ENCODE measurements around the gene AMBP.

Gene AMBP

DNA sequence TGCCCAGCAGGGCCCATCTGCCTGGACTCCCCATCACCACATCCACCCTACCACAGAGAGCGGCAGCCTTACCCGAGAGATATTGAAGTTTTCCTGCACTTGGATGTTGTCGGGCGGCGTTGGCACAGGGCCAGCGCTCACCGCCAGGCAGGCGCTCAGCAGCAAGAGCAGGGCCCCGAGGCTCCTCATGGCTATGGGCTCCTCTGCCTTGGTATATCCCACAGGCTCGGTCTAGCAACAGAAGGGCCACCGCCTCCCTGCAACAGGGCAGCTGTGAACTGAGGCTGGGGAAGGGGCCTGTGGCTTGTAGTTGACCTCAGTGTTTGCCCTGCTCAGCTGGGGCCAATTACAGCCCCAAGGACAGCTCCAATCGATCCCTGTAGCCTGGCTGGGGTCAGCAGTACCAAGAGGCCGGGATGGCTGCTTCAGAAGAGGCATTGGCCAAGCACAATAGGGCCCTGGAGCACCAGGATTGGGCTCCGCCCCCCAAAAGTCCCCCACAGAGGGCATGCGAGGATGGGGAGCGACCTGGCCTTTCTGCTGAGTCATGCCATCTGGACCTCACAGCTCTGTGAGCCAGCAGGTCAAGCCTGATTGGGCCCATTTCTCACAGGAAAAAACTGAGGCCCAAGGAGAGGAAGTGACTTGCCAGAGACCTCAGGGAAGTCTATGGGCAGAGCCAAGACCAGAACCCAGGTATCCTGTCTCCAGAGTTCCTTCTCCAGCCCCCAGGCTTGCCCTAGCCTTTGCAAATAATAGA lies at the start of gene AMBP:
AMBP (minus strand) TSS at position 280 of the 760 bp plus-strand sequence; CDS start at position 189, 91 bp downstream.
- no peak for DNase-seq (ENCODE audit: low spot score)

DNA sequence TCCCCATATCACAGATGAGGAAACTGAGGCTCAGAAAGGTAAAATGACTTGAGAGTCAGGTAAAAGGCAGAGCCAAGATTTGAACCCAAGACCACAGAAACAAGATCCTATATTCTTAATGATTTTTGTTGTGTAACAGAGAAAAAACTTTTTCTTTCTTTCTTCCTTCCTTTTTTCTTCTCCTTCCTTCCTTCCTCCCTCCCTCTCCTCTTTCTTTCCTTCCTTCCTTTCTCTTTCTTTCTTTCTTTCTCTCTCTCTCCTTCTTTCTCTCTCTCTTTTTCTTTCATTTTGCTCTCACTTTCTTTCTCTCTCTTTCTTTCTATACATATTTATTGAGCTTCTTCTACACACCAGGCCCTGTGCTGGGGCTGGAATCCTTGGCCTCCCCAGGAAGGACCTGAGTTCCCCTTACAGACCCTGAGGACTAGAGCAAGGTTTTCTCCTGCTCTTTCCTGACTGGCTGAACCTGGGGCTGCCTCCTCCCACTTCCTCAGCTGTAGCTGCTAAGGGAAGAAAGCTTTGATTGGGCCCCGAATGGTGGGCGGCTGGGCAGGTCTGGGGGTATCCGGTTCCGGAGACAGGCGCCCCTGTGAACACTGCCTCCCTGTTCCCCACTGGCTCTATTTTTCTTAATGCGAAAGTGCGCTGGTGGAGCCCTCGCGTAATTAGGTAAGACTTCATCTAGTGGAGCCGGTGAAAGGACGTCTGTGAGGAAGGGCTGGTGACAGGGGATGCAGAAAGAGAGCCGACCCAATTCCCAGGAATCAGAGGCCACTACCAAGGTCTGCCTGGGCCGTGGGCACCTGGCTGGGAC lies 48.4 kb upstream of the AMBP start:
- no peak for DNase-seq (ENCODE audit: low spot score)

DNA sequence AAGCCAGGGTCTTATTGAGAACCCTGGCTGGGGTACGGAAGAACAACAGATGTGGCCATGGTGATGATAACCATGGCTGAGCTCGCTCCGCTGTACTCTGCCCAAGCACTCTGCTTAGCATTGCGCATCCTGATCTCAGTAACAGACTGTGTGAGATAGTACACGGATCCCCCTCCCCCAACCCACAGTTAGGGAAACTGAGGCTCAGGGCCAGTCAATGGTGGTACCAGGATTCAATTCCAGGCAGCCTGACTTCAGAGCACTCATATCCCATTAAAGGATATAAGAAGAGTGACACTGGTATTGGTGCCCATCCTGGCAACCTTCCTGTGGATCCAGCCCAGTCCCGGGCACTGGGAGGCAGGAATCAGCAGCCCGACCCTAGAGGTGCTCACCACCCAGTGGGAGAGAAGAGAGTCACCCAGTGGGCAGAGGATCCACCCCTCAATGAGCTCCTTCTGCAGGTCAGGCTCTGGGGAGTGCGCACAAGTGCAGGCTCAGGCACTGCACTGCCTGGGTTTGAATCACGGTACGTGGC lies 47.4 kb upstream of the AMBP start:
- no peak for DNase-seq (ENCODE audit: low spot score)

DNA sequence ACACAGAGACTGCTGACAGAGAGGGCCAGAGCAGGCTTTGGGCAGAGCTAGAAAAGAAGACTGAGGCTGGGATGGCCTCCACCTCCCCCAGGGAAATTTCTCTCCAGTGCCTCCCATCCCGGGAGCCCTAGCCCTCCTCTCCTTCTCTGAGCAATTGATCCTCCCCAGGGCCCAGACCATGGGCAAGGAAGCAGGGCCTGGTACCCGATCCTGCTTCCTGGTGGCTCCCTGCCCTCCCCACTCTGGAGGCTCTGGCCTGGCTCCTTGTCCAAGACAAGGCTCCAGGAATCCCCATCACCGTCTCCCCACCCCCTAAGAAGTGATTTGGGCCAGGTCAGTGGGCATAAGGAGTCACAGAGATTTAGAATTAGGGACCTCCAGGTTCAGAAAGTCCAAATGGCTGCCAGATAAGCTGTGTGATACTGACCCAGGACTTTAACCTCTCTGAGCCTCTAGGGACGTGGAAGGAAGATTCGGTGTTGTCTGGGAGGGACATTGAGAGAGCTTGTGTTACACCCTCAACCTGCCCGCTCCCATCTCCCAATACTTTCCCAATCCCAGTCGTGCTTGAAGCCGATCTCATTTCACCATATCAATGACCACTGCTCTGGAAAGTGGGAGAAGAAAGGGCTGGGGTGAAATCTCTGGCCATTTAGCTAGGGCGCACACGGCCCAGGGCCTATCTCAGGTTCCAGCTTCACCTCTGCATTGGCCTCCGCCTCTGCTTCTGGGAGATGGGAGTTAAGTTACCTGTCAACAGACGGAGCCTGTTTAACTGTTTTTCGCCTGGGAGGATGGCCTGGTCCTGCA lies 46.8 kb upstream of the AMBP start:
- DNase-seq (ENCODE audit: low spot score), result no peak

DNA sequence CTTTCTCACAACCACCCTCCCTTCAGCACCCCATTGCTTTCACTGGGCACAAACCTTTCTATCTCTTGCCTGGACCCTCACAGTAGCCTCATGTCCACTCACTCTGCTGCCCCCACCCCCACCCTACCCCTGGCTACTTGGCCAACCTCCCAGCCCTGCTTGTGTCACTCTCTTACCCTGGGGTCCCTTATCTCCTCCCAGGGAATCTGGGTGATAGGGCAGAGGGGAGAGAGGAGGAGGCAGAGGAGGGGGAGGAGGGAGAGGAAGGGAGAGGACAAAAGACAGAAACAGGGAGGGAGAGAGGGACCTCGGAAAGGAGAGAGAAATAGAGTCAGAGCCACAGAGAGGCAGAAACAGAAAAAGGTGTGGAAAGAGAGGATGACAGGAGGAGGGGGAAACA lies 46.0 kb upstream of the AMBP start:
- no peak for DNase-seq (ENCODE audit: low spot score)

DNA sequence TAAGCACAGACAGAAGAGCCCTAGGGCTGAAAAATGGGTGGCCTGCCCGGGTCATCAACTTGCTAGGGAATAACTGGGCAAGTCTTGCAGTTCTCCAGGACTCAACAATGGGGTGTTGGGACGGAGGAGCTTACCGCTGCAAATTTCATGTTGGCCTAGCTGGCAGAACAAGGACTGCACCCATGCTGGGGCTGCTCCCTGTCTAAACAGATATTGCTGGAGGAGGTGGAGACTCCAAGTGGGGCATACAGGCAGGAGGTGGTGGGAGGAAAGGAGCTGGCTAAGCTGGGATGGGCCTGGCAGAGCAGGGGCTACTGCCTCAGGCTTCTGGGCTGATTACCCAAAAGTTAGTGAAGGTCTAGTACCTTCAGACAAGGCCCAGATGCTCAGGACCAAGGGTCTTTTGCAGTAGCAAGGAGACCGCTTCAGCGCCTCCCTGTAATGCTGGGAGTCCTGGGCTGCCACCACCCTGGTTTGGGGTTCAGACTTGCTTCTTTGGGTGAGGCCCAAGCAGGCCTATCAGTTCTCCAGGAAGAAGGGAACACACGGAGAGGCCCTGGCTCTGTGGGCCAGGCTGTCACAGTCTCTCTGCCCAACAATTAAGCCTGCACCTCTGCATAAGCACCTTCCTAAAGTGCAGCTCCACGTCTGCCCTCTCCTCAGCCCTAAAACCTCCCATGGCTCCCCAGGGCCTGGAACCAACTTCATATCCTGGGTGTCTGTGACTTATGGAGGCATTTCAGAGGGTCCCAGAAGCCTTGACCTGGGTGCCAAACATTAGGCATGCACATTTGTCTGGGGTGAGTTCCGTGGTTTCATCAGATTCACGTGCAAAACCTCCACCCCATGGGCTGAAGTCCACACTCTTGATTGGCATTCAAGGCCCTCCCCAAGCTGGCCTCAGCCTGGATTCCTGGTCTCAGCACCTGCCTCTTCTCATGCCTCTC lies 45.2 kb upstream of the AMBP start:
- no peak for DNase-seq (ENCODE audit: low spot score)

DNA sequence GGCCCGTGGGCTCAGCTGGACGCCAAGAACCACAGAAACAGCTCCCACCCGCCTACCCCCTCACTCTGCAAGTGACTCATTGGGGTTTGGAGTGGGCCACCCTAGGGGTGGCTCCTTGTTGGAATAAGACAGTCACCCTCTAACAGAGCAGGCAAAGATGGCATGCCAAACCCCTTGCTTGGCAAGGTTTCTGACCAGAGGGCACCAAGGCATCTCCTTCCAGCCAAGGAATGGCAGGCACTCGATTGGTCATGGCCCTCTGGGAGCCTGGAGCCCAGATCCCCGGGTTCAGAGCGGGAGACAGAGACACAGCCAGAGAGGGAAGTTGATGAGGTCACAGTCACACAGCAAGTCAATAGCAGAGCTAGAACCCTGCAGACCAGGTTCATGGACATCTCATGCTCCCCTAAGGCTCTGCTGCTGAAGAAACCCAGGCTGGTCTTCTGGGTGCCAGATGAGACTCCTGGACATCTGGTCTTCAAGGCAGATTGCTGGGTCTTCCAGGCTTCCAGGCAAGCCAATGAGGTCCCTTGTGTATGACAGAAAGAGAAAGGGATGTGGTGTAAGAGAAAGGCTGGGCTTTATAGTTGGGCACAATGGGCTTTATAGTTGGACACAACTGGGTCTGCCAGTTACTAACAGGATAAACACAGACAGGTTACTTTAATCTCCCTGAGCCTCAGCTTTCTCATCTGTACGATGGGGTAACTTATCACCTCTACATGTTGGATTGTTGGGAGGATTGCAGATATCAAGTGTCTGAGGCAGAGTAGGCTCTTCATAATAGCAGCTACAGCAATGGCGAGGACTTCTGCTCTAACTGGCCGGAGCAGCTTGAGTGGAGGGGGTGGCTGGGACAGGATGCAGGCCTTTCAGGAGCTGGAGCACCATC lies 44.3 kb upstream of the AMBP start:
- DNase-seq (ENCODE audit: low spot score), result no peak

DNA sequence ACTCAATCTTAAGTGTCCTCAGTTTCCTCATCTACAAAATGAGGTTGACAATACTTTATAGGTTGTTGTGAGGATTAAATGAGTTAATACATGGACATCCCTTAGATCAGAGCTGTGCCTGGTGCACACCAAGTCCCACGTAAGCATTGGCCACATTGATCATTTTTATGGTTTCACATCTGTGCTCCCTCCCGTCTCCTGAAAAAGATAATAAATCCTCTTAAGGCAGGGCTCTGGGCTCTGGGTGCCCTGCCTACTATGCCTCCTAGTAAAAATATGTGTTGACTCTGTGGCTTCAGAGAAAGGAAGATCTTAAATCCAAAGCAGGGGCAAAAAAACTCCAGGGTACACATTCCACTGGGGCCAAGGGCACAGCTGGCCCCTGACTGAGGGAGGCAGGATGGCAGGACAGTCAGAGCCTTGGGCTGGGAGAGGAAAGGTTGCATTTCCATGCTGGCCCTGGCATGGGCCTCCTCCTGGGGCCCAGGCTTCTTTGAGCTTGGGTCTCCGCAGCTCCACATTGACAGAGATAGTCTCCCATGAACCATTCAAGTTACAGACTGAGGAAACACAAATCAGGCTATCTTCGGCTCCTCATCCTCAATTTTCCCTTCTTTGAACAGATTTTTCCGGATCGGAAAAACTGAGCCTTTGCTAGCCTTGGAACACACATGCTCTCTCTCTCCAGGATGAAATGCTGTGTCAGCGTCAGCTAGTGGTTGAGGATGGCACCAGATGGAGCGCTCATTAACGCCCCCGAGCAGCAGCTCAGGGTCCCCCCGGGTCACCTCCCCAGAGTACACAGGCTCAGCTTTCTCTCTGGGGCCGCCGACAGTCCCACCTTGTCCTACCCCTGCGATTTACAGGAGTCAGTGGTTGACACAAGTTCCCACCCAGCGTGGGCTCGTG lies 43.4 kb upstream of the AMBP start:
- DNase-seq (ENCODE audit: low spot score), result no peak

DNA sequence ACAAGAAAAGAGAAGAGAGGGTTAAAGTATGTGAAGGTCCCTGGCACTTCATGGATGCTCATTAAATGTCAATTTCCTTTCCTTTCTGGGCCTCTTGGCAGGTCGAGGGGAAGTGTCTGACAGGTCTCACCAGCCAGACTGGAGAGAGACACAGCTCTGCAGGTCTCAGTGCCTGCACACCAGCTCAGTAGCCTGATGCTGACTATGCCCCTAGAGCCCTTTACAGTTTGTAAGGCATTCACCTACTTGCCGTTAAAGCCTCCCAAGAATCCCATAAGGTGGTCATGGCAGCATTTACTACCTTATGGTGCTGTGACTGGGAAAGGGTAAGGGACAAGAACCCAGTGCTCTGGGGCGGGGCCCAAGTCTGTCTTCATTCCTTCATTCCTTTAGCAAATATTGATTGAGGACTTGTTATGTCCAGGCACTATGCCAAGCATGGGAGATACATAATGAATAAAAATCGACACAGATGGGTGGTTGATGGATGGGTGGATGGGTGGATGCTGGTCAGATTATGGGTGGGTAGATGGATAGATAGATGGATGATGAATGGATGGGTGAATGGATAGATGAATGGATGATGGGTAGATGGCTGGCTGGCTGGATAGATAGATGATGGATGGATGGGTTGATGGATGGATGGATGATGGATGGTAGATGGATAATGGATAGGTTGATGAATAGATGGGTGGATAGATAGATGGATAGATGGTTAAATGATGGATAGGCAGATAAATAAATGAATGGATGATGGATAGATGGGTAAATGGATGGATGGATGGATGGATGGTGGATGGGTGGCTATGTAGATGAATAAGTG lies 42.3 kb upstream of the AMBP start:
- no peak for DNase-seq (ENCODE audit: low spot score)

DNA sequence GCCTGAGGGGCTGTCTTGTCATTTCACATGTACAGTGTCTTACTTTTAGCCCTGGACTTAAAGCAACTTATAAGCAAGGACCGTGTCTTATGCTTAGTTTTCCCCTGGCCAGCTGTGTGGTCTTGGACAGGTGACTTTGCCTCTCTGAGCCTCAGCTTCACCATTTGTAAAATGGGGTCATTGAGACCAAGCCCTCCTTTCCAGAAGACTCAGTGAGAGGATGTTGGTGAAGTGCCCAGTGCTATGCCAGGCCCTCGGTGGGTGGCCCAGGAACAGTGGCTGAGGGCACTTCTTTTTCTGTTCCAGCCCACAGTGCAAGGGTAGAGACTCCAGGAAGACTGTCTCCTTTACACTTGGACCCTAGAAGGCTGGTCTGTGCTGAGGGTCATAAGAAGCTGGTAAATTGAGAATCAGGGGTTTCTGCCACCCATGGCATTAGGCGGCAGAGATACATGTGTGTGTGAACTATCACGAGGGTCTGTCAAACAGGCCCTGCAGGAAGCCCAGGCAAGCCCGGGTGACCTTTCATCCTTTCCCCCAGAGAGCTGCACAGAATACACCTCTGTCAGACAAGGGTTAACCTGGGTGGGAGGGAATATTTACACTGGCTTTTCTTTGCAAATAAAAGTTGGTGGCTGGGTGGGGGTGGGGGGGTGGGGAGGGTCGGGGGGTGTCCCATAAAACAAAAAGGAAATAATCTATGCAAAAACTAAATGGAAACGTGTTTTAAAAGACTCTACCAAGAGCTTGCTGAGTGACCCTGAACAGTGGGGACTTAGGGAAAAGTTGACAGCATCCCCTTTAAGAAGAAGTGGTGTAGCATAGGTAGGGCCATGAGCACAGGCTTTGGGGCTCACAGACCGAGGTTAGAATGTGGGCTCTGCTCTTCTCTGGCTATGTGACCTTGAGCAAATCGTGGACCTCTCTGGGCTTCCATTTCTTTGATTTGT lies 41.4 kb upstream of the AMBP start:
- DNase-seq (ENCODE audit: low spot score), result no peak

DNA sequence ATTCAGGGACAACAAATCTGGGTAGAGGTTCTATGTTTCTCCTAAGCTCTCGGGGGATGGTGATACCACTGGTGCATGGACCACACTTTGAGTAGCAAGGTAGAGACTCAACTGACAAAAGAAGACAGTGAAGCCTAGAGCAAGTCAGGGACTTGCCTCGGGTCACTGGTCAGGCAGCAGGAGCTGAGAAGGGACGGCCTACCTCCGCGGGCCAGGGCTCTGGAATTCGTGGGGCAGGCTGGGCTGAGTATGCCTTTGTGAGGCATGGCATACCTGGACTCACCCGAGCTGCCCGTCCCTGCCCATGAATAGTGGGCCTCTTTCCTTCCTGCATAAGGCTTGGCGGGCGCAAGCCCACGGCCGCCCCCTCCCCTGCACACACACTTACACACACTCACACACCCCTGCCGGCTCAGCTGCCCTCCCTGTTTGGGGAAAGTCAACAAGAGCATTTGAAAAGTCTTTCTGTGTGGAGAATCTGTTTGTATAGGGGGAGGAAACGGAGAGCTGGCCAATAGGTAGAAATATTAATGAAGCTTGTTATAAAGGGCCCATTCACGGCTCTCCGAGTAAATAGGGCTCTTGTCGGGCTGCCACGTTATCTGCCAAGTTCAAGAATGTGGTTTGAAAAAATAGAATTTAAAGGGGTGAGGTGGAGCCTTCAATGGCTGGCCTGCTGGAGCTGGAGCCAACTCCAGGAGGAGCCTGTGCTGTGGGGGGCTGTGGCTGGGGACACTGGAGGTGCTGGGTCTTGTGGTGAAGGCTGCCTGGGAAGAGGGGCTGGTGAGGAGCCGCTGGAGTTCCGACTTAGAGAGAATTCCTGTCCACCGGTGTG lies 40.1 kb upstream of the AMBP start:
- no peak for DNase-seq (ENCODE audit: low spot score)

DNA sequence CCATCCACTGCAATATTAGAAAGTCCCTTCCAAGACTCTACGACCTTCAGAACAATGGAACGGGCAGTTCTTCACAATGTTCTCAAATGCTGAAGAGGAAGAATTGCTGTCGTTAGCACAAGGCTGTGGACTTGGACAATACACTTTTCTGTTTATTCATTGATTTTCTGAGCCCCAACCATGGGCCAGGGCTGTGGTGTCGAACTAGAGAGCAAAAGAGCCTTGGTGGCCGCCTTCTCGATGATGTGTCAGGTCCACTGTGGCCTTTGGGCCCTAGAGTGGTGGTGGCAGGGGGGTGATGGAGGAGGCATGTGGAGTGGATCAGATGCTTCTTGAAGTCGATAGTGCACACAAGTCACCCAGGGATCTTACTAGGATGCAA lies 39.5 kb upstream of the AMBP start:
- no peak for DNase-seq (ENCODE audit: low spot score)

DNA sequence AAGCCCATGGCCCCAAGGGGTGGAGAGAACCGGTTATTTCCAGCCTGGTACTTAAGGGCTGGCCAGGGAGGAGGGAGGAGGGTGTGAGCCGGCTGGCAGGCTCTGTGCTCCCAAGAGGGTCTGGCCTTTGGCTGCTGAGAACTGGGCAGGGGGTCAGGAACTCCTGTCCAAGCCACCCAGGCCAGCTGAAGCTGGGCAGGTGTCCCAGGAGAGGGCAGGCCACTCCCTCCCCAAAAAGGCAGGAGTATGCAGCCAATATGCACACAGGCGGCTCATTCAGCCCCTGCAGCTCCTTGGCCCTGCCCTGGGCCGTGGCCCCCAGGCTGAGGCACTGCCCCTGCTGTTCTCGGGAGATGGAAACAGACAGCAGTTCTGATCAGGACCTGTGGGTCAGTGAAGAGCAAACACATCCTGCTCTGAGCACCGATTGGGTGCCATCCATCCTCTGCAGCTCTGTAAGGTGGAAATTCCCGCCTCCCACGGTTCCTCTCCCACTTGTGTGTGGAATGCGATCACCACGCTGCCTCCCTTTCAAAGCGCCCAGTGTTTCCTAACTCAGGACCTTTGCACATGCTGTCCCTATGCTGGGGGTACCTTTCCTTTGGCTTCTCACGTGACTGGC lies 38.1 kb upstream of the AMBP start:
- no peak for DNase-seq (ENCODE audit: low spot score)

DNA sequence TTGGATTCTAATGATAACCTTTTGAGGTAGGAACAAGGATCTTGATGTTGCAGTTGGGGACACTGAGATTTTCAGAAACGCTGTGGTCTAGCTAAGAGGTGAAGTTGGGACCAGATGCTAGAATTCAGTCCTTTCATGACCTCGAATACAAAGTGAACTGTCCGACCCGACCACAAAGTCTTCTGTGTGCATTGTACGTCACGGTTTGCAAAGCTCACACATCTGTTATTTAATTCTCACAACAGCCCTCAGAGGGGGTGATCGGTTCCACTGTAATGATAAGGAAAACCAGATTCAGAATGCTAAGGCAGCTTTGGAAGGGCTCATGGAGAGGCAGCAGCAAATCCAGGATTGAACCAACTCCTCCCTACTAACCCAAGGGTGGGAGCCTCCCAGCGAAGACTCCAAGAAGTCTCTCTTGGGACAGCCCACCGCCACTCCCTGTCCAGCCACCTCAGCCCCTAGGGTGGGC lies 37.6 kb upstream of the AMBP start:
- DNase-seq (ENCODE audit: low spot score), result no peak

DNA sequence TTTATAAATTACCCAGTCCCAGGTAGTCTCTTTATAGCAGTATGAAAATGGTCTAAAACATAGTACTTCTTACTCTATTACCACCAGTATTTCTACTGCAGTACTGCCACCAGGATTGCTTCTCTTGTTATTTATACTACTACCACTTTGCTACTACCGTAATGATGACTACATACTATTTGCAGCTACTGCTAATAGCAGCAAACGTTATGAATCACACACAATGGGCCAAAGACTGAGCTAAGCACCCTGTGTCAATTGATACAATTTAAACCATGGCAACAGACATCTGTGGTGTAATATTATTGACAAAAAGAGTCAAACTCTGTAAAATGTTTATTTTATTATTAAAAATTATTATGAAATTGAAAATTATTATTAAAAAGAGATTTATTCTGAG lies 36.3 kb upstream of the AMBP start:
- no peak for DNase-seq (ENCODE audit: low spot score)
